Activated CD4-positive, CD25-positive, alpha-beta regulatory T cell treated with anti-CD3 and anti-CD28 coated beads, Interleukin-2, amount 50 U/mL, for 72 hours (primary cell): ENCODE measurements around the gene CCL20.
"Not testable (repeated sequence)": the region's sequence is repeated elsewhere in the genome, so short reads cannot be mapped to it uniquely, and the experiment has no call there.

Source experiments
- DNase-seq: peaks from one replicate; pipeline ENCODE4 v3.0.0; 2021

CCL20 gene

GRCh38 chr2:227839339-227840129 lies 25.9 kb downstream of the CCL20 start:
- DNase-seq = not testable (repeated sequence)

GRCh38 chr2:227846831-227847230 lies 33.2 kb downstream of the CCL20 start:
- no peak for DNase-seq

- no peak for DNase-seq
These were observed 34.5 kb downstream of the CCL20 start for GRCh38 chr2:227848146-227848545.

- no peak for DNase-seq
These were observed 34.9 kb downstream of the CCL20 start for GRCh38 chr2:227848586-227848985.

GRCh38 chr2:227849906-227850305 lies 36.3 kb downstream of the CCL20 start:
- no peak for DNase-seq

- DNase-seq = no peak
These were observed 39.6 kb downstream of the CCL20 start for GRCh38 chr2:227853204-227853629.

GRCh38 chr2:227853765-227854271 lies 40.2 kb downstream of the CCL20 start:
- DNase-seq = no peak

GRCh38 chr2:227855440-227855839 lies 41.8 kb downstream of the CCL20 start:
- DNase-seq = no peak

GRCh38 chr2:227856697-227857096 lies 43.1 kb downstream of the CCL20 start:
- DNase-seq = no peak

GRCh38 chr2:227860221-227860641 lies 46.6 kb downstream of the CCL20 start:
- no peak for DNase-seq

GRCh38 chr2:227861011-227861410 lies 47.4 kb downstream of the CCL20 start:
- DNase-seq = no peak

GRCh38 chr2:227862227-227862740 lies 48.6 kb downstream of the CCL20 start:
- DNase-seq = no peak

- DNase-seq = no peak
These were observed 49.3 kb downstream of the CCL20 start for GRCh38 chr2:227862741-227863588.

GRCh38 chr2:227864161-227864756 lies 50.6 kb downstream of the CCL20 start:
- DNase-seq = no peak

- no peak for DNase-seq
These were observed 51.6 kb downstream of the CCL20 start for GRCh38 chr2:227865291-227865690.
